ENCODE measurements around the gene RTF1. TPM values are rescaled to one million over a fixed set of nuclear protein-coding genes. Genes with fewer than 3 reads are reported as not detected.
"Not testable (repeated sequence)": the region's sequence is repeated elsewhere in the genome, so short reads cannot be mapped to it uniquely, and the experiment has no call there.

Gene RTF1
- total and polyA plus RNA-seq, 3 experiments from 2014 or later, result 28.2 to 35.5 (median 32.9) TPM

DNA sequence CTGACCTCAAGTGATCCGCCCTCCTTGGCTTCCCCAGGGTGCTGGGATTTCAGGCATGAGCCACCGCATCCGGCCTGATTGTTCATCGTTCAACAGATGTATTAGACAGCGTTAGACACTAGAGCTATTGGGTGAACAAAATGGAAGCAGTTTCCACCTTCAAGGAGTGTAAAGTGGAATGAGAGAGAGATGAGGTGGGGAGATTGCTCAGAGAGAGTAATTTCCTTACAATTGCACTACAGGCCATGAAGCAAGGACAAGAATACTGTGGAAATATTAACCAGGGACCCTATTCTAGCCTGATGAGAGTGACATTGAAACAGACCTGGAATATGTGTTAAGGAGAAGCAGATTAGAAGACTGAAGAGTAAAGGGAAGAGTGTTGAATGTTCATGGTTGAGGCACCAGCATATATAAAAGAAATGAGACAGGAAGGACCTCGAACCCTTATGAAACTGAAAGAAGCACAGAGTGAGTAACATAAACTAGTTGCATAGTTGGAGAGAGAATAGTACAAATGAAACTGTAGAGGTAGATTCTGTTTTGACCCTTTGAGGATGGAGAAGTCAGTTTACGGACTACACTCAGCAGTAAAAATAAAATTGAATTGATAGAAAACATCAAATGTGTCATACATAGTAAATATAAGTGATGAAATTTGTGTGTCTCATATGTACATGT is 7.2 kb downstream of the RTF1 start:
- Mint-ChIP-seq H3K36me3 (peaks cover 0 to 3% (median 2%) of the 10 kb centered on the region in 3 donors), H3K4me3 (no peak overlapping the region), H3K4me1 (peaks cover 28 to 47% (median 41%) of the 10 kb centered on the region in 3 donors), H3K27ac (peak overlapping the region in 4 of 8 donors; percentile 1 to 71 (median 30)), H3K9me3 (no peaks in the 10 kb centered on the region), H3K27me3 (peaks cover 0 to 1% of the 10 kb centered on the region in 2 donors)
- no peak for DNase-seq
- POLR2A ChIA-PET, result no interaction called here
- Histone ChIP-seq H3K27ac (ENCODE audit: low read depth, low read length) (no peak overlapping the region), H3K4me3 (ENCODE audit: low read length) (no peak overlapping the region), H3K4me1 (ENCODE audit: insufficient read depth, low read length) (peaks cover 15% of the 10 kb centered on the region), H3K36me3 (ENCODE audit: insufficient read depth, low read length) (no peaks in the 10 kb centered on the region), H3K27me3 (ENCODE audit: insufficient read depth, low read length, poor library complexity, severe bottlenecking) (no peaks in the 10 kb centered on the region), H3K9me3 (ENCODE audit: low read length) (no peaks in the 10 kb centered on the region)
- CTCF ChIA-PET, result no interaction called here

DNA sequence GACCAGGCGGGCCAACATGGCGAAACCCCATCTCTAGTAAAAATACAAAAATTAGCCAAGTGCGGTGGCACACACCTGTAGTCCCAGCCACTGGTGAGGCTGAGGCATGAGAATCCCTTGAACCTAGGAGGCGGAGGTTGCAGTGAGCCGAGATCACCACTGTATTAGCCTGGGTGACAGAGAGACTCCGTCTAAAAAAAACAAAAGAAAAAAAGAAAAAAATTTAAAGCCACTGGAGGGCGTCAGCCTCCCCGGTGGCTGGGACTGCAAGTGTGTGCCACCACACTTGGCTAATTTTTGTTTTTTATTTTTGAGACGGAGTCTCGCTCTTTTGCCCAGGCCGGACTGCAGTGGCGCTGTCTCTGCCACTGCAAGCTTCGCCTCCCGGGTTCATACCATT is 7.9 kb downstream of the RTF1 start:
- POLR2A ChIA-PET, result no interaction called here
- H3K9me3 ChIP-seq (ENCODE audit: low read length), result no peaks in the 10 kb centered on the region
- H3K4me1 Mint-ChIP-seq, result peaks cover 31 to 49% (median 43%) of the 10 kb centered on the region in 3 donors

DNA sequence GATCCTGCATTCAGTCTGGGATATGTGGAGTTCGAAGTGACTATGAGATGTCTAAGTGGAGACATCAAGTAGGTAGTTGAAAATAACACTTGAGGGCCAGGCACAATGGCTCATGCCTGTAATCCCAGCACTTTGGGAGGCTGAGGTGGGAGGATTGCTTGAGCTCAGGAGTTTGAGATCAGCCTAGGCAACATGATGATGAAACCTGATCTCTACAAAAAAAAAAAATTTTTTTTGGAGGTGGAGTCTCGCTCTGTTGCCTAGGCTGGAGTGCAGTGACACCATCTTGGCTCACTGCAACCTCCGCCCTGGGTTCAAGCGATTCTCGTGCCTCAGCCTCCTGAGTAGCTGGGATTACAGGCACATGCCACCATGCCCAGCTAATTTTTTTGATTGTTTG is 9.0 kb downstream of the RTF1 start:
- H3K4me3 ChIP-seq (ENCODE audit: low read length); DNase-seq; H3K9me3 Mint-ChIP-seq; H3K27ac Mint-ChIP-seq; H3K4me3 Mint-ChIP-seq; H3K27ac ChIP-seq (ENCODE audit: low read depth, low read length); H3K36me3 ChIP-seq (ENCODE audit: insufficient read depth, low read length); CTCF ChIA-PET; H3K27me3 Mint-ChIP-seq; H3K27me3 ChIP-seq (ENCODE audit: insufficient read depth, low read length, poor library complexity, severe bottlenecking); H3K9me3 ChIP-seq (ENCODE audit: low read length); H3K36me3 Mint-ChIP-seq: not testable (repeated sequence)
- H3K4me1 Mint-ChIP-seq, result peaks cover 26 to 39% (median 34%) of the 10 kb centered on the region in 3 donors
- POLR2A ChIA-PET, result interaction anchor here (0.7 kb wide), 1 partner anchor 17 kb away, joined by 4 read pairs; no protein-coding TSS in a partner anchor
- peaks cover 16% of the 10 kb centered on the region for H3K4me1 ChIP-seq (ENCODE audit: insufficient read depth, low read length)

More for the DNA sequence above, 7.9 kb downstream of the RTF1 start:
- Mint-ChIP-seq H3K9me3 (no peaks in the 10 kb centered on the region), H3K36me3 (peaks cover 0 to 3% (median 2%) of the 10 kb centered on the region in 3 donors), H3K27ac (peak overlapping the region in 2 of 8 donors; percentile 3 to 57), H3K4me3 (no peak overlapping the region), H3K27me3 (peaks cover 0 to 1% of the 10 kb centered on the region in 2 donors)
- H3K27me3 ChIP-seq (ENCODE audit: insufficient read depth, low read length, poor library complexity, severe bottlenecking), result no peaks in the 10 kb centered on the region
- H3K4me1 ChIP-seq (ENCODE audit: insufficient read depth, low read length), result peaks cover 21% of the 10 kb centered on the region
- no peak overlapping the region for H3K27ac ChIP-seq (ENCODE audit: low read depth, low read length)
- no peak overlapping the region for H3K4me3 ChIP-seq (ENCODE audit: low read length)
- CTCF ChIA-PET, result no interaction called here
- H3K36me3 ChIP-seq (ENCODE audit: insufficient read depth, low read length), result no peaks in the 10 kb centered on the region
- no peak for DNase-seq

DNA sequence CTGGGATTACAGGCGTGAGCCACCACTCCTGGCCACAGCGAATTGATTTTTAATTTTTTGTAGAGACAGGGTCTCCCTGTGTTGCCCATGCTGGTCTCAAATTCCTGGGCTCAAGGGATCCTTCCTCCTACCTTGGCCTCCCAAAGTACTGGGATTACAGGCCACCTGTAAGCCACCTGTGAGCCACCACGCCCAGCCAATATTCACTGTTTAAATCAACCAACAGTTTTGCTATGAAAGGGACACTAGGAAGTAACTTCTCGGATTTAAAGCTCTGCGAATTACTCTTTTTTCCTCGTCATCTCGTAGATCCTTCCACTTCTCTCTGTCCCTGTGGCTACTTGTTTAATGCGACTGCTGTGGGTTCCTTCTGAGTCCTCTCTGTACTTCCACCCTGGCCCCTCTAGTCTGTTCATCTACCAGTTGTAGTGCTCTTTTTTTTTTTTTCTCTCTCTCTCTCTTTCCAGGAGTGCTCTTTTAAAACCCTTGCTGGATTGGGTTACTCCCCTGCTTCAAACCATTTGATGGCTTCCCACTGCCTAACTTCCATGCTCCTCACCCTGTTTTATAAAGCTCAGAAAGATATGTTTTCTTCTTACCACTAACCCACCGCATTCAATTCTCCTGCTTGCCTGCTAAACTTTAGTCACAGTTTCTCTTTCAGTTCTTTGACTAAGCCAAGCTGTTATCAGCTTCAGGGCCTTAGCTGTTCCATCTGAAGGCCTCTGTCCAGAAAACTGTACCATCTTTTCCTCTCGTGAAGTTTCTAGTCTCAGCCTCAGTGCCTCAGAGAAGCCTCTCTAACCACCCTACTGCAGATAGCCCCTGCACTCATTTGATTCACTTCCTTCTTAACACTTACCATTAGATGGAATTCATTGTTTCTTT is 12.4 kb downstream of the RTF1 start:
- H3K27ac ChIP-seq (ENCODE audit: low read depth, low read length), result peak overlapping the region; percentile 47
- H3K36me3 ChIP-seq (ENCODE audit: insufficient read depth, low read length), result no peaks in the 10 kb centered on the region
- H3K27ac Mint-ChIP-seq, result peak overlapping the region; percentile 0 to 88 (median 68)
- no peaks in the 10 kb centered on the region for H3K9me3 ChIP-seq (ENCODE audit: low read length)
- H3K4me3 Mint-ChIP-seq, result peak overlapping the region; percentile 7 to 59 (median 41)
- H3K27me3 Mint-ChIP-seq, result peaks cover 0 to 1% of the 10 kb centered on the region in 2 donors
- H3K9me3 Mint-ChIP-seq, result no peaks in the 10 kb centered on the region
- ChIA-PET POLR2A (no interaction called here), CTCF (interaction anchor here (1.2 kb wide), 1 partner anchor 26 kb away, joined by 3 read pairs; no protein-coding TSS in a partner anchor)
- peaks cover 12% of the 10 kb centered on the region for H3K4me1 ChIP-seq (ENCODE audit: insufficient read depth, low read length)
- DNase-seq, result no peak
- H3K27me3 ChIP-seq (ENCODE audit: insufficient read depth, low read length, poor library complexity, severe bottlenecking), result no peaks in the 10 kb centered on the region
- peaks cover 0 to 7% (median 2%) of the 10 kb centered on the region in 3 donors for H3K36me3 Mint-ChIP-seq
- no peak overlapping the region for H3K4me3 ChIP-seq (ENCODE audit: low read length)
- H3K4me1 Mint-ChIP-seq, result peaks cover 17 to 29% (median 26%) of the 10 kb centered on the region in 3 donors

DNA sequence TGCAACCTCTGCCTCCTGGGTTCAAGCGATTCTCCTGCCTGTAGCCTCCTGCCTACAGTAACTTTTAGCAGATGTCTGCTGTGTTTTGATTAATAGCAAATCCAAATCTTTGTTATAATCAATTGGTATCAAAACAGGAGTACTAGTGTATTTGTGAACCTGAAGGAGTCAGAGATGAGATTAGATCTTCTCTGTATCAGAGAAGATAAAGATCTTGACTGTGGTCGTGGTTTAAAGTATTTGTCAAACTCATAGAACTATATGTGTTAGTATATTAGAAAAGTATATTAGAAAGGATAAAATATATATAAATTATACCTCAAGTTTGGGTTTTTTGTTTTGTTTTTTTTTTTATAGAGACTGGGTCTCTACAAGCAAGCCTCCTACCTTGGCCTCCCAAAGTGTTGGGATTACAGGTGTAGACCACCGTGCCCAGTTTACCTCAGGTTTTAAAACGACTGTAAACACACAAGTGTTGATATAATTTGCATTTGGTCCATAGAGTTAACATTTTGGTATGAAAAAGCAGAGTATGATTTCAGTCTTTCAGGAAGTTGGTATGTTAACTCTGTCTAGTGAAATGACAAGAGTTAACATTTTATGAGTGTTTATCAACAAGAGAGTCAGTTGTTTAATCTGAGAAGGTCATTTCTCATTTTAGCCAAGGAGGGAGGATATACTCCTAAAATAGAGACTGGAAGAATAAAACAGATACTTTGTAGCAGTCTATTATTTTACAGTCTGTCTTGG is 18.3 kb downstream of the RTF1 start:
- Histone ChIP-seq H3K9me3 (ENCODE audit: low read length) (no peaks in the 10 kb centered on the region), H3K4me1 (ENCODE audit: insufficient read depth, low read length) (no peaks in the 10 kb centered on the region), H3K4me3 (ENCODE audit: low read length) (no peak overlapping the region), H3K36me3 (ENCODE audit: insufficient read depth, low read length) (no peaks in the 10 kb centered on the region), H3K27me3 (ENCODE audit: insufficient read depth, low read length, poor library complexity, severe bottlenecking) (no peaks in the 10 kb centered on the region), H3K27ac (ENCODE audit: low read depth, low read length) (no peak overlapping the region)
- peak overlapping the region in 1 of 8 donors; percentile 68 for H3K27ac Mint-ChIP-seq
- peaks cover 7 to 22% (median 13%) of the 10 kb centered on the region in 3 donors for H3K4me1 Mint-ChIP-seq
- no peaks in the 10 kb centered on the region for H3K9me3 Mint-ChIP-seq
- ChIA-PET POLR2A (no interaction called here), CTCF (no interaction called here)
- no peak overlapping the region for H3K4me3 Mint-ChIP-seq
- H3K36me3 Mint-ChIP-seq, result peaks cover 0 to 32% (median 7%) of the 10 kb centered on the region in 3 donors
- H3K27me3 Mint-ChIP-seq, result no peaks in the 10 kb centered on the region
- DNase-seq, result no peak

DNA sequence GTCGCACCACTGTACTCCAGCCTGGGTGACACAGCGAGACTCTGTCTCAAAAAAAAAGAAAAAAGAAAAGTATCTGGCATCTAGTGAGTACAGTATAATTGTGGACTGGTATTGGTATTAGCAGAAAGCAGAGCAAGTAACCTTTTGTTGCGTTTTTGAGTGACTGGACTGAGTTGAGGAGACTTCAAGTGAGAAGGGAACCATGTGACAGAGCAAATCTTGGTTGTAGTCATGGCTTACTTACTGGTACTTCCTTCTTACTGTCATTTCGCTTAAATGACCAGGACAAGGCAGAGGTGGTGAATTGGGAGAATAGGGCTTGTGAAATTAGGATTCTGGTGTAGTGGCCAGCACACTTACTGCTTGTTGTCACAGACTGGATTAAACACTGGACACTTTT is 20.6 kb downstream of the RTF1 start:
- CTCF ChIA-PET, result no interaction called here
- H3K27me3 Mint-ChIP-seq, result no peaks in the 10 kb centered on the region
- H3K4me3 Mint-ChIP-seq, result no peak overlapping the region
- no peaks in the 10 kb centered on the region for H3K27me3 ChIP-seq (ENCODE audit: insufficient read depth, low read length, poor library complexity, severe bottlenecking)
- H3K9me3 Mint-ChIP-seq, result no peaks in the 10 kb centered on the region
- peaks cover 8 to 22% (median 19%) of the 10 kb centered on the region in 3 donors for H3K4me1 Mint-ChIP-seq
- peak overlapping the region in 1 of 8 donors; percentile 3 for H3K27ac Mint-ChIP-seq
- no peaks in the 10 kb centered on the region for H3K4me1 ChIP-seq (ENCODE audit: insufficient read depth, low read length)
- H3K4me3 ChIP-seq (ENCODE audit: low read length), result no peak overlapping the region
- peaks cover 0 to 46% (median 12%) of the 10 kb centered on the region in 3 donors for H3K36me3 Mint-ChIP-seq
- no peaks in the 10 kb centered on the region for H3K9me3 ChIP-seq (ENCODE audit: low read length)
- no peaks in the 10 kb centered on the region for H3K36me3 ChIP-seq (ENCODE audit: insufficient read depth, low read length)
- DNase-seq, result no peak
- POLR2A ChIA-PET, result no interaction called here
- peak overlapping the region; percentile 14 for H3K27ac ChIP-seq (ENCODE audit: low read depth, low read length)

DNA sequence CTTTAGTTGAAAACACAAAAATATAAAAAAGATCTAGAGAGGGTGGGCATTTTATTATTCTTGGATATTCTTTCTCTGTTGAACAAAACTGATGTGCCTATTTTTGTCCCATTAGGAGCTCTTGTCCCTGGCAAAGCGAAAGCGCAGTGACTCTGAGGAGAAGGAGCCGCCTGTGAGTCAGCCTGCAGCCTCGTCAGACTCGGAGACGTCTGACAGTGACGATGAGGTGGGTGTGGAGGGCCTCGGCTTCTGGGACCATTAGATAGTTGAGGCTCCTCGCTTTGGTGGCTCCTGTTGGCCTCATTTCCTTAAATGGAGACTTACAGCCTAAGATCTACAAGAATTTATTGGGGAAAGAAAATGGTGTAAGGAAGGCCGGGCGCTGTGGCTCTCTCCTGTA is 21.3 kb downstream of the RTF1 start:
- Mint-ChIP-seq H3K9me3 (no peaks in the 10 kb centered on the region), H3K36me3 (peaks cover 0 to 51% (median 12%) of the 10 kb centered on the region in 3 donors), H3K4me1 (peaks cover 12 to 27% (median 24%) of the 10 kb centered on the region in 3 donors), H3K27me3 (no peaks in the 10 kb centered on the region), H3K27ac (peak overlapping the region in 2 of 8 donors; percentile 33 to 72), H3K4me3 (no peak overlapping the region)
- H3K27me3 ChIP-seq (ENCODE audit: insufficient read depth, low read length, poor library complexity, severe bottlenecking), result no peaks in the 10 kb centered on the region
- ChIA-PET POLR2A (interaction anchor here (0.7 kb wide), 1 partner anchor 157 kb away, joined by 3 read pairs; no protein-coding TSS in a partner anchor), CTCF (no interaction called here)
- H3K36me3 ChIP-seq (ENCODE audit: insufficient read depth, low read length), result no peaks in the 10 kb centered on the region
- H3K4me1 ChIP-seq (ENCODE audit: insufficient read depth, low read length), result no peaks in the 10 kb centered on the region
- DNase-seq, result no peak
- peak overlapping the region; percentile 14 for H3K27ac ChIP-seq (ENCODE audit: low read depth, low read length)
- no peak overlapping the region for H3K4me3 ChIP-seq (ENCODE audit: low read length)
- H3K9me3 ChIP-seq (ENCODE audit: low read length), result no peaks in the 10 kb centered on the region
